ENCODE results near the gene PRKN.
A peak's percentile ranks its signal among the peaks of the same experiment; 100 is the strongest.

PRKN gene

GRCh38 chr6:162222521-162222920, 505.0 kb downstream of the PRKN start:
- DNase-seq: no peak

- no peak for DNase-seq
These were observed 506.7 kb downstream of the PRKN start for GRCh38 chr6:162220876-162221275.

- no peak for DNase-seq
These were observed 508.3 kb downstream of the PRKN start for GRCh38 chr6:162219266-162219665.

GRCh38 chr6:162217811-162218493, 509.6 kb downstream of the PRKN start:
- DNase-seq: no peak

- no peak for DNase-seq
These were observed 510.5 kb downstream of the PRKN start for GRCh38 chr6:162217058-162217457.

GRCh38 chr6:162211777-162212176, 515.8 kb downstream of the PRKN start:
- no peak for DNase-seq

- DNase-seq: no peak
These were observed 516.5 kb downstream of the PRKN start for GRCh38 chr6:162211022-162211421.

GRCh38 chr6:162203287-162203686, 524.3 kb downstream of the PRKN start:
- DNase-seq: no peak

GRCh38 chr6:162200945-162201690, 526.4 kb downstream of the PRKN start:
- DNase-seq: no peak

GRCh38 chr6:162200041-162200440, 527.5 kb downstream of the PRKN start:
- DNase-seq: no peak

GRCh38 chr6:162198925-162199324, 528.6 kb downstream of the PRKN start:
- no peak for DNase-seq

- DNase-seq: no peak
These were observed 529.5 kb downstream of the PRKN start for GRCh38 chr6:162198076-162198475.

- no peak for DNase-seq
These were observed 532.1 kb downstream of the PRKN start for GRCh38 chr6:162195441-162195840.

GRCh38 chr6:162190981-162191380, 536.6 kb downstream of the PRKN start:
- DNase-seq: no peak

GRCh38 chr6:162187168-162187935, 540.2 kb downstream of the PRKN start:
- no peak for DNase-seq

GRCh38 chr6:162184465-162184864, 543.1 kb downstream of the PRKN start:
- no peak for DNase-seq

GRCh38 chr6:162181741-162182401, 545.7 kb downstream of the PRKN start:
- DNase-seq: peak; percentile 10

GRCh38 chr6:162181111-162181510, 546.5 kb downstream of the PRKN start:
- DNase-seq: no peak

GRCh38 chr6:162179196-162179951, 548.2 kb downstream of the PRKN start:
- no peak for DNase-seq

GRCh38 chr6:162178666-162179065, 548.9 kb downstream of the PRKN start:
- DNase-seq: peak; percentile 0

- DNase-seq: no peak
These were observed 549.3 kb downstream of the PRKN start for GRCh38 chr6:162178266-162178665.

GRCh38 chr6:162177746-162178145, 549.8 kb downstream of the PRKN start:
- DNase-seq: no peak

All from activated CD4-positive, alpha-beta T cell treated with anti-CD3 and anti-CD28 coated beads, Interleukin-2, amount 50 U/mL, for 16 hours (primary cell).